Stimulated activated naive CD8-positive, alpha-beta T cell treated with anti-CD3 and anti-CD28 coated beads, Interleukin-15, amount 100 ng/mL, for 72 hours (primary cell): ENCODE data around the gene WDR64.

Experiments used
- ATAC-seq: fragments of 150-1000 bp; cut with Tn5 transposase; 2 replicates; pipeline ENCODE4 v1.10.0; 2021; ENCODE audit warnings: mild to moderate bottlenecking, moderate library complexity
- DNase-seq, 2 donors: peaks; one replicate each; pipeline ENCODE4 v3.0.0; 2021 to 2022
- H3K27ac Mint-ChIP-seq, 2 donors: one replicate each; pipeline ENCODE4 v1.8.0; 2022; ENCODE audit warnings: mild to moderate bottlenecking in 2 of 2, mixed read lengths in 2 of 2, moderate library complexity in 2 of 2
- H3K27me3 Mint-ChIP-seq: one replicate; pipeline ENCODE4 v1.8.0; 2022; ENCODE audit warnings: mixed read lengths
- H3K4me1 Mint-ChIP-seq: one replicate; pipeline ENCODE4 v1.8.0; 2022; ENCODE audit warnings: mild to moderate bottlenecking, mixed read lengths
- H3K4me3 Mint-ChIP-seq, 2 donors: one replicate each; pipeline ENCODE4 v1.8.0; 2022; ENCODE audit warnings: mild to moderate bottlenecking in 2 of 2, mixed read lengths in 2 of 2, moderate library complexity in 1 of 2
- H3K9me3 Mint-ChIP-seq, 2 donors: one replicate each; pipeline ENCODE4 v1.8.0; 2022; ENCODE audit warnings: mixed read lengths in 2 of 2

Gene WDR64

DNA sequence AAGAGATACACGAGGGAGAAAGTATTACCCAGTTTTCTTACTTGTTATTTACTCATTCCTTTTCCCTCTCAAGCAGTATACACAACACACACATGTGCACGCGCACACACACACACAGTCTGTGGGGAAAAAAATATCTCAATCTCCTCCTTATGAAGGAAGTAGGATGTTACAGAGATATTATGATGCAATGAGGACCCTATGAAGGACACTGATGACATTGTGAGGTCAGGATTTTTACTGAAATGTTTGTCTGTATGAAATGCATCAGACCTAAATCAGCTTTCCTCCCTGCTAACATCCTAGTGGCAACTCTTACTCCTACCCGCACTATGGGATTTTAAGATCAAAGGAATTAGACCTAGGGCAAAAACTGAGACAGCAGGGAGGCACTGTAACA, at the start of gene WDR64:
TSS of gene WDR64 (plus strand) at position 270 of the 400 bp plus-strand sequence. CDS start 204 bp downstream, outside the sequence.
- Mint-ChIP-seq H3K4me3 (no peak within 1 kb of the TSS), H3K9me3 (peaks cover 0 to 4% of the 10 kb centered on the region in 2 donors), H3K27ac (no peak within 1 kb of the TSS), H3K27me3 (no peaks in the 10 kb centered on the region), H3K4me1 (no peaks in the 10 kb centered on the region)
- no peak for ATAC-seq
- DNase-seq: no peak

DNA sequence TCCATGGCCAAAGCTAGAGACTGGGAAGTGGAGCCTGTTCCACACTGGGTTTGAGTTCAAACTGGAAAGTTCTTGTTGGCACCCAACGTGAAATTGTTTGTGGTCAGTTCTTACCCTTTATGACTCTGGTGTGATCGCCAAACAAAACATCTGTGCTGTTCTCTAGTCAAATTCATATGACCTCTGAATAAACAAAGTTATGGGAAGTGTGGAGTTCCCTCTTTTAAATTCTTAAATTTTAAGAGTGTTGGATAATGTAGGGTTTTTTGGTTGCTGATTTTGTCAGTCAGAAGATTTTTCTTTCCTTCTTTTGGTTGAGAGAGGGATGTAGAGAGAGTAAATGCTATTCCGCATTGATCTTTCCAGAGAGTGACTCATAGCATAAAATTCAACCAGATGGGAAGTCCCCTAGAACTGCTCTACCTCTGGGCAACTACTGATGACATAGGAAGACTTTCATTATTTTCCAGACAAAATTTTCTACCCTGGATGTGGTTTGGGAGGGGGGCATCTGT, 48.3 kb upstream of the WDR64 start:
- Mint-ChIP-seq H3K27me3 (no peaks in the 10 kb centered on the region), H3K9me3 (no peaks in the 10 kb centered on the region), H3K4me1 (no peaks in the 10 kb centered on the region), H3K27ac (peak overlapping the region in 1 of 2 donors; percentile 60), H3K4me3 (no peak overlapping the region)
- no peak for DNase-seq
- no peak for ATAC-seq

DNA sequence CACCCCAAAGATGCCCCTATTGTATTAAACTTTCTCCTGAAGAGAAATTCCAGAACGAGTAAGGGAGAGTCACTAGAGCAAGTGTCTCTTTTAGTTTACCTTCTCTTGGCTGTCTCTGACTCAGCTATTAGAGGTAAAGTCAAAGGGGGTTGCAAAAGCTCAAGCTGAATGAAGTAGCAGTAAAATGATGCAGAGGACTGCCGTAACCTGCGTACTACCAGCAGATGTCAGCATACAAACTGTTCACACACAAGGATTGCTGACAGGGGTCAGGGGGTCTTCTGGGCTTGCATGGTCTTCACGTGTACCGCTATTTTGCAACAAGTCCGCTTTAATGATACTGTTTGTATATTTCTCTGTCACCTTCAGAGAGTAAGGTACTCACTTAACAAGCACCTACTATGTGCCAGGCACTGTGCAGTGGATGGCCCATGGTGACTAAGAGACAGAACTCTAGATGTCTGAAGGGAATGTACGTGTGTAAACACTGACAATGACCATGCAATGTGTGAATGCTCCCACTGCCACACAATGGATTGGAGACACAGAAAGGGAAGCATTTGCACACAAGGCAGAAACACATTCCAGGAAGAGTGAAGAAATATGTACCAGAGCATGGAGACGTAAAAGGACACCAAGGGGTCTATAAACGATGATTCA, 46.8 kb upstream of the WDR64 start:
- ATAC-seq (no peak), DNase-seq (no peak)
- no peak overlapping the region for H3K4me3 Mint-ChIP-seq
- no peaks in the 10 kb centered on the region for H3K4me1 Mint-ChIP-seq
- H3K9me3 Mint-ChIP-seq: no peaks in the 10 kb centered on the region
- no peak overlapping the region for H3K27ac Mint-ChIP-seq
- H3K27me3 Mint-ChIP-seq: no peaks in the 10 kb centered on the region

DNA sequence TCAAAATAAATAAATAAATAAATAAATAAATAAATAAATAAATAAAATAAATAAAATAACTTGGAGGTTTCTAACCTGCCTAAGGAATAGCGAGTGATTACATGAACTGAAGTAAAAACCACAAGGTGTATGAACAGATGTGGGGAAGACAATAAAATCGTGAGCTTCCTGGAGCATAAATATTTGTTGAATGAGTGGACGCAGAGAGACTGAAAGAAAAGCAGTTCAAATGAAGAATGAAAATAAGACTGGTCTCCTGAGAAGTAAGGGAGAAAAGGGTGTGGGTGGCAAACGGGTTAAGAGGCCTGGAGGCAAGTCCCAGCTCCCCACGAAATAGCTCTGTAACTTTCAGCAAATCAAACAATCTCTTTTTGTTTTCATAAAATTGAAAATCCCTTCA, 45.5 kb upstream of the WDR64 start:
- Mint-ChIP-seq H3K9me3 (no peaks in the 10 kb centered on the region), H3K4me1 (no peaks in the 10 kb centered on the region), H3K4me3 (no peak overlapping the region), H3K27me3 (no peaks in the 10 kb centered on the region), H3K27ac (no peak overlapping the region)
- no peak for ATAC-seq
- no peak for DNase-seq

DNA sequence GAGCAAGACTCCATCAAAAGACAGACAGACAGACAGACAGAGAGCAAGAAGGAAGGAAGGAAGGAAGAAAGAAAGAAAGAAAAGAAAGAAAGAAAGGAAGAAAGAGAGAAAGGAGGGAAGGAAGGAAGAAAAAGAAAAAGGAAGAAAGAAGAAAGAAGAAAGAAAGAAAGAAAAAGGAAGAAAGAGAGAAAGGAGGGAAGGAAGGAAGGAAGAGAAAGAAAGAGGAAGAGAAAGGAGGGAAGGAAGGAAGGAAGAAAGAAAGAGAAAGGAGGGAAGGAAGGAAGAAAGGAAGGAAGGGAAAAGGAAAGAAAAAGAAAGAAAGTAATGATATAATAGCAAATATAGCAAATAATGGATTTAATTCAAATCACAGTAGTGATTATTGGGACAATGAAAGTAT, 44.6 kb upstream of the WDR64 start:
- no peak overlapping the region for H3K4me3 Mint-ChIP-seq

DNA sequence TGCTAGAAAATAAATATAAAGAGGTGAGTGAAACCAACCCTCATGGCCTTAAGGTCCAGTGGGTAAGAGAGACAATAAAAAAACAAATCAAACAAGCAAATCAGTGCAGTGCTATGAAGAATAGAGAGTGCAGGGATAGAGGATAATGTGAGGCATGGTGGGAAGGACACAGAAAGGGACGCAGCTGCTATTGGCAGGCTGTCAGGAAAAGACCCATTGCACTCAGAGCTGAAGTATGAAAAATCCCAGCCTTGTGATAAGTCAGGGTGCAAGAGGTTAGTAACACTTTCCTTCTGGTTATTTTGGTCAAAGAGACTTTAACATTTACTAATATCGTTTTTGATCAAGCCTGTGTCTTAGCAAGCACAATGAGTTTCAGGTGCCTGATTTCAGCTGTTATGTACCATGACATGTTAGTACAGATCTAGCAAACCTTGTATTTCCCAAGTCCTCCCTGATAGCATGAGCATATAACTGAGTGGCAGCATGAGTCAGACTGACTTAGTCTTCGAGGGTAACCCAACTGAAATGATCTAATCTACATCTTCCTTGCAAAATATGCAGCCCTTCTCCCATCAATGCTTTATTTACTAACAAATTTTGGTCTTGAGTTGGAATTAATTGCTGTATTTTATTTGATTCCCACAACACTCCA, 43.6 kb upstream of the WDR64 start:
- H3K9me3 Mint-ChIP-seq: no peaks in the 10 kb centered on the region
- no peak for DNase-seq
- peaks cover 7% of the 10 kb centered on the region for H3K4me1 Mint-ChIP-seq
- H3K27ac Mint-ChIP-seq: no peak overlapping the region
- ATAC-seq: peak; percentile 57
- no peaks in the 10 kb centered on the region for H3K27me3 Mint-ChIP-seq
- H3K4me3 Mint-ChIP-seq: no peak overlapping the region

More for the DNA sequence above, 44.6 kb upstream of the WDR64 start:
- Mint-ChIP-seq H3K9me3 (no peaks in the 10 kb centered on the region), H3K27ac (peak overlapping the region in 1 of 2 donors; percentile 54), H3K4me1 (peaks cover 2% of the 10 kb centered on the region), H3K27me3 (no peaks in the 10 kb centered on the region)
- ATAC-seq (no peak), DNase-seq (no peak)

DNA sequence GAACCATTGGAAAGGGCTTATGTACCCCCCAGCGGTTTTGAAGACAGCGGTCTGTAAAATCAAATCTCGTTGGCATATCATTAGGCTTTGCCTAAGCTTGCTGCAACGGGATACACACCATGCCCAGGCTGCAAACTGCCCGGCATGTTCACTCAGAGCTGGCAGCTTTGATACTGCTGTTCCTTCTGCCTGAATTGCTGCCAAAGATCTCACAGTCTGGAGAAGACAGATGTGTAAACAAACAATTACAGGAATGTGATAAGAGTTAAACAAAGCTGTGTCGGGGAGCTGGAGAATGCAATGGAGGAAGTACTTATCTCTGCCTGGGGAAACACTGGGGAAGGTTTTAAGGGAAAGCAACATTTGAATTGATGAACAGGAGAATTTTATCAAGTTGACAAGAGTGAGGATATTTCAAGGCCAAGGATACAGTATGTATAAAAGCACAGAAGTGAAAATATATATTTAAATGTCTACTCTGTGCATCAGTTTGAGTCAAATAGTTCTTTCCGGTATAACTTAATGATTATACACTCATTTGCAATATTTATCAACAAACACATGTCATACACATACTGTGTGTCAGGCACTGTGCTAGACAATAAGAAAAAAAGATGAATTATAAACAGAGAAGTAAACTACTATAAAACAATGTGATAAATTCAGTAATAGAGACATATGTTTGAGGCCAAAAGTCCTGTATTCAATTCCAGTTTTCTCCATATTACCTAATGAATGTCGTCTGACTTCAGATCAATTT, 41.8 kb upstream of the WDR64 start:
- DNase-seq (no peak), ATAC-seq (no peak)
- Mint-ChIP-seq H3K4me1 (peaks cover 7% of the 10 kb centered on the region), H3K9me3 (no peaks in the 10 kb centered on the region), H3K27ac (no peak overlapping the region), H3K27me3 (no peaks in the 10 kb centered on the region), H3K4me3 (no peak overlapping the region)

DNA sequence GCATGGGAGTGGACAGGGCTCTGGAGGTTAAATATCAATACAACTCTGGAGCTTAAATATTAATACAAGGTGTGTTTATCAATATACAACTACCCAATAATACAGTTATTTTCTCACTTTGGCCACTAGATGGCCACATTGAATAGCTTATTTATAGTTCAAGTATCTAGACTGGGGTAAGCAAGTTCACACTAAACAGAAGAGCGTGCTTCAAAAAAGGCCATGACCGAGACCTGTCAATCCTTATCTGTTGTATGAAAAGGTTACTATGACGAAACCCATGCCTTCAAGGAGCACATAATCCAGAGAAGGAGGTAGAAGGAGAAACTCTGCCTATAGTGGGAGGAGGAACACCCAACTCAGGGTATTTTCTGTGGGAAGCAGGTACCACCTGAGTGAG, 41.0 kb upstream of the WDR64 start:
- Mint-ChIP-seq H3K4me1 (peaks cover 7% of the 10 kb centered on the region), H3K4me3 (no peak overlapping the region), H3K9me3 (no peaks in the 10 kb centered on the region), H3K27ac (no peak overlapping the region), H3K27me3 (no peaks in the 10 kb centered on the region)
- ATAC-seq (peak; percentile 80), DNase-seq (peak; percentile 13 to 15)

DNA sequence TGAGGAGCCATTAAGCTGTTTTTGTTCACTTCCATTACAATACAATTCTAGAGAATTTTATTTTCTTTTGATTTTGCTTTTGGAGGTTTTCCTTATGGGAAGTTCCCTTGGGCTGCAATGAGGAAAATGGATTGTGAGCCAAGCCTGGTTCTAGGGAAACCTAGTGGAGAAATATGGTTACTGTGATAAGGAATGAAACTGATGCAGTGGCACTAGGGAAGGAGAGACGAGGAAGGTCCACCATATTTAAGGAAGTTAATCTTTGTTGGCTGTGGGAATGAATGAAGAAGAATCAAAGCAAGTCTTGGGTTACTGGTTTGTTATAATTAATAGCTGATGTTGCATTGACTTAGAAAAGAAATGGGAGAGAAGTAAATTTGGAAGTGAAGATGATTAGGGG, 40.3 kb upstream of the WDR64 start:
- no peak overlapping the region for H3K4me3 Mint-ChIP-seq
- DNase-seq (no peak), ATAC-seq (no peak)
- H3K27me3 Mint-ChIP-seq: no peaks in the 10 kb centered on the region
- H3K4me1 Mint-ChIP-seq: peaks cover 7% of the 10 kb centered on the region
- no peak overlapping the region for H3K27ac Mint-ChIP-seq
- H3K9me3 Mint-ChIP-seq: no peaks in the 10 kb centered on the region

DNA sequence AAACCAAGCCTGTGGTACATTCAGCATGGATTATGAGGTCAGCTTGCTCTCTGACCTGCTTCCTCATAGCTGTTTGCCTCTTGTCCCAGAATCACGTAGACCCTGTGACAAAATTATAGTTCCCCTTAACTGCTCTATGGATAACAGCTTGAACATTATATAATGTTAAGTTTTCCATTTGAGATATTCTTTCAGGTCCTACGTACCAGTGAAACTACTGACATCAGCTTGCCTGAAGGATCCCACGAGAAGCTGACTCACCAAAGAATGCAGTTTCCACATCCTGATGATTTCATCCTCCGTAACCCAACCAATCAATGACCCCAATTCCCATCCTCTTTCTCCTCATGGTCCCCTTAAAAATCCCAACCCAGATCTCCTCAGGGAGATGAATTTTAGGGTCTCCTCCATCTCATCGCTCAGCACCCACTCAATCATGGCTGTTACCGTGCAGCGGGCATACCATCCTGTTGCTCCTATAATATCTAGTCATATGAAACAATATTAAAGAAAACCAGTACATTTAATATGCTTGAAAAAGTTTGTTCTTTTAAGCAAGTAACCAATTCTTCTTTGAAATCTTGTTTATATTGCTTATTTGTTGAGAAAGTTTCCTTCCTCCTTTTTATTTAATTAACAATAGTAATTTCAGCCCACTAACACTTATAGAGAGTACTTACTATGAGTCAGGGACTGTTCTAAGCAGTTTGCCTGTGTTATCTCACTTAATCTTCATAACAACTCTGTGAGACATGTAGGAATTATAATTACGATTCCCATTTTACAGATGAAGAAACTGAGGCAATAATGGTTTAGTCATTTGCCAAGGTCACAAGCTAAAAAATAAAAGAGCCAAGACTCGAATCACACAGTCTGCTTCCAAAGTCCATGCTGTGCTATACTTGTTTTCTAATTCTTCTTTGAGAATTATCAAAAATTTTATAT, 39.3 kb upstream of the WDR64 start:
- Mint-ChIP-seq H3K27ac (peak overlapping the region in 1 of 2 donors; percentile 3), H3K9me3 (no peaks in the 10 kb centered on the region), H3K4me3 (peak overlapping the region; percentile 7 to 18), H3K4me1 (peaks cover 7% of the 10 kb centered on the region), H3K27me3 (no peaks in the 10 kb centered on the region)
- DNase-seq: no peak
- ATAC-seq: no peak

DNA sequence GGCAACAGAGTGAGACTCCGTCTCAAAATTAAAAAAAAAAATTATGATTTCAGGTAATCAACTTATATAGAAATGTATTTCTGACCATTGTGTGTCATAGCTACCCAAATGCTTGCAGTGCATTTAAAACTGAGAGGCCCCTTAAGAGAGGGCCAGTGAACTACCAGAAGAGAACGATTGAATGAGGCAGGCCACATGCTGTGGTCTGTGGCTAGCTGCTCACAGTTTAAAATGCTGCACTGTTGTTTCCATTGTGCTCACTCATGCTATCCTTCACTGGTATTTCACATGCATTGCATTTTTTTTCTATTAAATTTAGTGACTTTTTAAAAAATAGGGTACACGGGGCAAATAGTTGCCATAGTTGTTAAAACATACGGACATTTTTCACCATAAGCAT, 37.9 kb upstream of the WDR64 start:
- H3K27me3 Mint-ChIP-seq: no peaks in the 10 kb centered on the region
- H3K4me1 Mint-ChIP-seq: peaks cover 13% of the 10 kb centered on the region
- H3K4me3 Mint-ChIP-seq: no peak overlapping the region
- no peaks in the 10 kb centered on the region for H3K9me3 Mint-ChIP-seq
- DNase-seq (no peak), ATAC-seq (peak; percentile 68)
- H3K27ac Mint-ChIP-seq: no peak overlapping the region

DNA sequence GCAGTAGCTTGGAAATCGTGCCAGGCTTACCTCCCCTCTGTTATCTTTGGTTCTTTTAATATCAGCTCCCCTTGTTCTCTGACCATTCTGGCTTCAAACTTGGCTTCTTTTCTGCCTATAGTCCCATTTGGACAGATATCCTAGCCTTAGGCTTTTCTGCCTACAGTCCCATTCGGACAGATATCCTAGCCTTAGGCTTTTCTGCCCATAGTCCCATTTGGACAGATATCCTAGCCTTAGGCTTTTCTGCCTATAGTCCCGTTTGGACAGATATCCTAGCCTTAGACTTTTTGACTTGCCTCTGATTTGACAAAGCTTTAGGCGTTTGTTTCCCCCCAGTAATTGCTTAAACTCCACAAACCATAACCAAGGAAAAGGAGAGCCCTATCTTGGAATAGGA, 37.5 kb upstream of the WDR64 start:
- H3K4me3 Mint-ChIP-seq: no peak overlapping the region
- no peaks in the 10 kb centered on the region for H3K9me3 Mint-ChIP-seq
- no peaks in the 10 kb centered on the region for H3K27me3 Mint-ChIP-seq
- DNase-seq: no peak
- ATAC-seq: no peak
- no peak overlapping the region for H3K27ac Mint-ChIP-seq
- H3K4me1 Mint-ChIP-seq: peaks cover 13% of the 10 kb centered on the region

DNA sequence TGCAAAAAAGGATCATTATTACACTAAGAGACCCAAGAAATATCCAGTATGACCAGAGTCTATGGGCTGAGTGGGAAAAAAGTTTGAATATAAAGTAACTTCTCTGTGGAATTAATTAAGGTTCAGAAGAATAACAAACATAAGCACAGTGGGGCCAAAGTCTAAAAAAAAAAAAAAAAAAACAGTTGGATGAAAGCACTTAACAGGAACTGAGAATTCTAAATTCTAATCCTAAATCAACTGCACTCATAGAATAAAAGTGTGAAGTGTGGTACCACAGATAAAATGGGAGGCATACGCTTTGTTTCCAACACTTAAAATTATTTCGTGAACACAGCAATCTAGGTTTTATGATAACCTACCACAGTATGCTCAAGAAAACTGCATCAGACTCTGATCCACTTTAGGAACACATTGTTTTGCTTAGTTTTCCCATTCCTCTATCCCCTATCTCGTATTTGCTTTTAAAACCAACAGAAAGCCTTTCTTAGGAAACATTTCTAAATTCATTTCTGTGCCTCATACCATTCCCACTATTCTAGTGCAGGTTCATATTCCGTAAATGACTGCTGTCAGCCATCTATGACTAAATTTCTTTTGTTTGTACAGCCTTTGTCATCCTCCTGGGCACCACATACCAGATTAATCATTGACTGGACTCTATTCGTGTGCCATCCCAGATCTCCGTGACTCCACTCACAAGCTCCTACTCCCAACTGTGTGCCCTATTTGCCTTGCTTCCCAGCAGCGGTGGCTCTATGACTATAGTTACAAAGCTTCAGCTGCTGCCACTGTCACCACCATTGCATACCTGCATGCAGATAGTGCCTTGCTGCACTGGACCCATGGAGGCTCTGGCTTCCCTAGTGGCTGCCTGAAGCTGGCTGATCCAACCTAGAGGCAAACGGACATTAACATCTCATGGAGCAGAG, 36.8 kb upstream of the WDR64 start:
- no peak overlapping the region for H3K27ac Mint-ChIP-seq
- H3K27me3 Mint-ChIP-seq: no peaks in the 10 kb centered on the region

DNA sequence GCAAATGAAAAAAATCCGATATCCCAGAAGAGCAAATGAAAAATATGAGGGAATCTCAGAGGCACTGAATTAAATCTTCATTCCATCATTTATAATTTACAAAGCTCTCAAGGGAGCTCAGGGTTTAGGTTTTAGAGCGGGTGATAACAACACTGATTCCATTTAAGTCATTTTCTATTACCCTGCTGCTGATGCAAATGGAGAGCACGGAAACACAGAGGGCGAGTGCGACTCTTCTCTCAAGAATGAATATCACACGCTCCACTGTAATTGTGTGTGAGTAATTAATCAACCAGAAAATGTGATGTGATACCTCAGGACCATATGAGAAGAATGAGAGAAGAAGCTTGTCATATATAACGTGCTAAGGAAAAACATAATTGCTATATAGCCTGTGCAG, 34.7 kb upstream of the WDR64 start:
- no peak for DNase-seq
- peaks cover 12% of the 10 kb centered on the region for H3K4me1 Mint-ChIP-seq
- H3K27me3 Mint-ChIP-seq: no peaks in the 10 kb centered on the region
- H3K27ac Mint-ChIP-seq: no peak overlapping the region
- no peak for ATAC-seq
- H3K4me3 Mint-ChIP-seq: no peak overlapping the region
- no peaks in the 10 kb centered on the region for H3K9me3 Mint-ChIP-seq

More for the DNA sequence above, 36.8 kb upstream of the WDR64 start:
- Mint-ChIP-seq H3K4me1 (peaks cover 13% of the 10 kb centered on the region), H3K4me3 (no peak overlapping the region), H3K9me3 (no peaks in the 10 kb centered on the region)
- ATAC-seq (no peak), DNase-seq (no peak)
